ENCODE measurements around the gene DDIT3.
"Not testable (repeated sequence)": the region's sequence is repeated elsewhere in the genome, so short reads cannot be mapped to it uniquely, and the experiment has no call there.

The DDIT3 gene

GRCh38 chr12:57524814-57525614 lies 4.7 kb upstream of the DDIT3 start:
- DNase-seq = no peak

GRCh38 chr12:57523706-57524614 lies 3.6 kb upstream of the DDIT3 start:
- no peak for DNase-seq

GRCh38 chr12:57522887-57523705 lies 2.8 kb upstream of the DDIT3 start:
- peak; percentile 87 for DNase-seq

- DNase-seq = peak; percentile 94
These were observed 1.9 kb upstream of the DDIT3 start, which contains the start of gene MBD6 for GRCh38 chr12:57522011-57522886. TSS of gene MBD6 (plus strand) at chr12:57522824. CDS start at chr12:57524304, 1,480 bp downstream.

- DNase-seq = peak; percentile 31
These were observed 1.3 kb upstream of the DDIT3 start for GRCh38 chr12:57521525-57522010.

GRCh38 chr12:57519796-57520052 lies 590 bp downstream of the DDIT3 start:
- DNase-seq = peak; percentile 61

- DNase-seq = peak; percentile 58
These were observed 1.2 kb downstream of the DDIT3 start for GRCh38 chr12:57518920-57519795.

- no peak for DNase-seq
These were observed 2.0 kb downstream of the DDIT3 start for GRCh38 chr12:57518176-57518919.

GRCh38 chr12:57517718-57518117 lies 2.6 kb downstream of the DDIT3 start:
- not testable (repeated sequence) for DNase-seq

- DNase-seq = no peak
These were observed 3.1 kb downstream of the DDIT3 start for GRCh38 chr12:57517187-57517586.

- no peak for DNase-seq
These were observed 3.6 kb downstream of the DDIT3 start for GRCh38 chr12:57516617-57517153.

- DNase-seq = no peak
These were observed 4.3 kb downstream of the DDIT3 start for GRCh38 chr12:57515934-57516541.

- DNase-seq = no peak
These were observed 4.8 kb downstream of the DDIT3 start for GRCh38 chr12:57515408-57515933.

GRCh38 chr12:57514720-57515407 lies 5.5 kb downstream of the DDIT3 start:
- no peak for DNase-seq

- not testable (repeated sequence) for DNase-seq
These were observed 6.1 kb downstream of the DDIT3 start for GRCh38 chr12:57514246-57514645.

- not testable (repeated sequence) for DNase-seq
These were observed 6.6 kb downstream of the DDIT3 start for GRCh38 chr12:57513677-57514076.

- no peak for DNase-seq
These were observed 7.0 kb downstream of the DDIT3 start for GRCh38 chr12:57513266-57513665.

GRCh38 chr12:57512665-57513064 lies 7.6 kb downstream of the DDIT3 start:
- DNase-seq = no peak
